H1 (cell line): ENCODE results near the gene PAWR. TPM values are rescaled to one million over a fixed set of nuclear protein-coding genes. Genes with fewer than 3 reads are reported as not detected.

Experiments used
- CTCF ChIA-PET: fragments of 300-600 bp; sonication (Branson Sonifier 250); formaldehyde crosslinking; loops from one replicate; lab custom pipeline; 2021; ENCODE audit not compliant: partially characterized antibody; lab: Charles Lee
- POLR2A ChIA-PET: fragments of 300-600 bp; sonication (Branson Sonifier 250); formaldehyde crosslinking; loops from one replicate; lab custom pipeline; 2021; ENCODE audit warnings: inconsistent platforms; ENCODE audit not compliant: partially characterized antibody; lab: Charles Lee
- DNase-seq, 2 experiments: peaks; one replicate each; pipeline versions ENCODE4 v3.0.0 to v3.0.0-alpha.2; 2010 to 2022; ENCODE audit warnings: low spot score in 2 of 2, low read depth in 1 of 2, mixed read lengths in 1 of 2
- FAIRE-seq: peaks from 2 replicates; lab custom pipeline; 2011; peaks lifted over from hg19 to GRCh38; lab: Jason Lieb, UNC
- H2AFZ ChIP-seq: 2 replicates; pipeline ENCODE4 v1.8.1; 2012; ENCODE audit warnings: low read length, inconsistent platforms
- H2AK5ac ChIP-seq: 2 replicates; pipeline ENCODE4 v1.6.1; 2013; ENCODE audit warnings: low read depth, low read length
- H2BK120ac ChIP-seq: replicated peaks from 2 replicates; pipeline ENCODE3; 2013; ENCODE audit warnings: low read depth, low read length, inconsistent platforms
- H2BK12ac ChIP-seq: 2 replicates; pipeline ENCODE4 v1.6.1; 2013; ENCODE audit warnings: low read depth, low read length
- H2BK15ac ChIP-seq: 2 replicates; pipeline ENCODE4 v1.6.1; 2013; ENCODE audit warnings: low read length
- H2BK20ac ChIP-seq: 2 replicates; pipeline ENCODE4 v1.6.1; 2013; ENCODE audit warnings: low read length
- H2BK5ac ChIP-seq: 2 replicates; pipeline ENCODE4 v1.6.1; 2013; ENCODE audit warnings: low read depth, low read length
- H3K14ac ChIP-seq: 2 replicates; pipeline ENCODE4 v1.6.1; 2013; ENCODE audit warnings: inconsistent platforms; ENCODE audit not compliant: insufficient read length
- H3K18ac ChIP-seq: 2 replicates; pipeline ENCODE4 v1.6.1; 2013; ENCODE audit warnings: low read length; ENCODE audit errors: extremely low read depth
- H3K23ac ChIP-seq: 2 replicates; pipeline ENCODE4 v1.6.1; 2013; ENCODE audit warnings: inconsistent platforms; ENCODE audit not compliant: insufficient read length
- H3K23me2 ChIP-seq: 2 replicates; pipeline ENCODE4 v1.6.1; 2013; ENCODE audit warnings: low read depth, low read length
- H3K27ac ChIP-seq: 2 replicates; pipeline ENCODE4 v1.6.1; 2011; ENCODE audit warnings: low read depth, low read length, inconsistent platforms
- H3K27me3 ChIP-seq, 4 experiments: replicated peaks in 1 of 4; 1 replicate in 1 of 4; 2 replicates in 3 of 4; pipeline versions ENCODE4 v1.6.1 to v1.8.1; 2011 to 2013; ENCODE audit warnings: low read length in 3 of 4, mild to moderate bottlenecking in 3 of 4, inconsistent platforms in 2 of 4, mixed read lengths in 2 of 4, moderate library complexity in 1 of 4; ENCODE audit not compliant: control insufficient read depth in 3 of 4, insufficient read depth in 3 of 4; ENCODE audit errors: extremely low read depth in 1 of 4
- H3K36me3 ChIP-seq, 4 experiments: 2 replicates each; pipeline versions ENCODE4 v1.6.1 to v1.8.1; 2011 to 2013; ENCODE audit warnings: mild to moderate bottlenecking in 4 of 4, low read length in 3 of 4, moderate library complexity in 2 of 4, control low read depth in 1 of 4, inconsistent platforms in 1 of 4; ENCODE audit not compliant: insufficient read depth in 4 of 4, control insufficient read depth in 2 of 4
- H3K4ac ChIP-seq: replicated peaks from 2 replicates; pipeline ENCODE3; 2013; ENCODE audit warnings: low read length, low read depth, mixed read lengths, inconsistent platforms; ENCODE audit not compliant: insufficient read length
- H3K4me1 ChIP-seq, 4 experiments: replicated peaks in 1 of 4; 1 replicate in 1 of 4; 2 replicates in 3 of 4; pipeline versions ENCODE4 v1.6.1 to v1.8.1; 2011 to 2013; ENCODE audit warnings: low read length in 3 of 4, inconsistent platforms in 2 of 4, mixed read lengths in 1 of 4; ENCODE audit not compliant: insufficient read depth in 4 of 4, control insufficient read depth in 3 of 4
- H3K4me2 ChIP-seq, 2 experiments: 2 replicates each; pipeline versions ENCODE4 v1.6.1 to v1.8.1; 2011 to 2013; ENCODE audit warnings: low read depth in 2 of 2, low read length in 2 of 2, control low read depth in 1 of 2, inconsistent platforms in 1 of 2, mild to moderate bottlenecking in 1 of 2; ENCODE audit not compliant: insufficient read depth in 1 of 2
- H3K4me3 ChIP-seq, 4 experiments: fragments of 200-600, 300-600 bp in 1 of 4; sonication (generic), shearing (Covaris generic), sonication (Bioruptor Twin) in 1 of 4; 2 replicates each; pipeline versions ENCODE4 v1.5.1 to v1.8.1; 2011 to 2016; ENCODE audit warnings: low read length in 4 of 4, low read depth in 3 of 4, control low read depth in 2 of 4, inconsistent platforms in 2 of 4, mild to moderate bottlenecking in 2 of 4, mixed read lengths in 1 of 4, moderate library complexity in 1 of 4; ENCODE audit not compliant: insufficient read depth in 2 of 4; ENCODE audit errors: extremely low read depth in 1 of 4
- H3K56ac ChIP-seq: replicated peaks from 2 replicates; pipeline ENCODE3; 2013; ENCODE audit warnings: low read depth, mild to moderate bottlenecking, mixed read lengths, low read length, inconsistent platforms; ENCODE audit not compliant: insufficient read length
- H3K79me1 ChIP-seq: 2 replicates; pipeline ENCODE4 v1.6.1; 2013; ENCODE audit warnings: low read depth, low read length, control low read depth
- H3K79me2 ChIP-seq, 2 experiments: 2 replicates each; pipeline versions ENCODE4 v1.6.1 to v1.8.1; 2012 to 2013; ENCODE audit warnings: low read length in 2 of 2, mild to moderate bottlenecking in 2 of 2, inconsistent platforms in 1 of 2; ENCODE audit not compliant: insufficient read depth in 2 of 2, control insufficient read depth in 1 of 2
- H3K9ac ChIP-seq, 4 experiments: replicated peaks in 1 of 4; 1 replicate in 1 of 4; 2 replicates in 3 of 4; pipeline versions ENCODE4 v1.6.1 to v1.8.1; 2011 to 2013; ENCODE audit warnings: low read depth in 3 of 4, low read length in 3 of 4, control low read depth in 2 of 4, mild to moderate bottlenecking in 2 of 4, moderate library complexity in 2 of 4, inconsistent platforms in 1 of 4; ENCODE audit errors: extremely low read depth in 1 of 4
- H3K9me3 ChIP-seq, 2 experiments: 2 replicates each; pipeline versions ENCODE4 v1.6.1 to v1.8.1; 2012 to 2013; ENCODE audit warnings: mild to moderate bottlenecking in 2 of 2, moderate library complexity in 2 of 2, control low read depth in 1 of 2, inconsistent platforms in 1 of 2, low read depth in 1 of 2, low read length in 1 of 2, mixed read lengths in 1 of 2; ENCODE audit not compliant: insufficient read depth in 2 of 2
- H4K20me1 ChIP-seq, 2 experiments: replicated peaks in 1 of 2; 2 replicates each; pipeline versions ENCODE3 to v1.8.1; 2011 to 2013; ENCODE audit warnings: inconsistent platforms in 2 of 2, low read length in 2 of 2, mild to moderate bottlenecking in 1 of 2; ENCODE audit not compliant: insufficient read depth in 2 of 2, control insufficient read depth in 1 of 2
- H4K5ac ChIP-seq: 2 replicates; pipeline ENCODE4 v1.6.1; 2013; ENCODE audit warnings: low read length, low read depth, mixed read lengths, inconsistent platforms; ENCODE audit not compliant: insufficient read length
- H4K8ac ChIP-seq: 2 replicates; pipeline ENCODE4 v1.8.0; 2013; ENCODE audit warnings: mild to moderate bottlenecking, moderate library complexity, low read length, inconsistent platforms; ENCODE audit not compliant: insufficient read depth; ENCODE audit errors: extremely low read depth
- H4K91ac ChIP-seq: replicated peaks from 2 replicates; pipeline ENCODE3; 2013; ENCODE audit warnings: low read length, mixed read lengths, inconsistent platforms; ENCODE audit not compliant: insufficient read length
- SIX5 ChIP-seq: IDR thresholded peaks from 2 replicates; pipeline ENCODE4 v1.6.1; 2011; ENCODE audit warnings: mild to moderate bottlenecking, low read depth, low read length
- WGBS, 2 experiments: shearing (Covaris generic) in 1 of 2; methylation state at CpG; one replicate each; pipeline versions ENCODE4 v1.1.6 to v1.1.7; 2013 to 2015; ENCODE audit warnings: low lambda C conversion rate in 2 of 2, mixed read lengths in 2 of 2, inconsistent platforms in 1 of 2, low coverage in 1 of 2, missing lambda C conversion rate in 1 of 2; ENCODE audit not compliant: insufficient replicate concordance in 2 of 2, insufficient coverage in 1 of 2, insufficient read length in 1 of 2; ENCODE audit errors: extremely low coverage in 1 of 2, missing lambda C conversion rate in 1 of 2; 5-methylcytosine and 5-hydroxymethylcytosine counted together
- polyA plus RNA-seq, 7 experiments: library from polyadenylated mRNA; depleted of rRNA in 3 of 7; stranded (reverse) in 5 of 7; unstranded in 2 of 7; fragments of >200 nt in 5 of 7; fragments of 200-250 nt in 2 of 7; gene quantifications; 1 replicate in 5 of 7; 2 replicates in 1 of 7; 4 replicates in 1 of 7; pipeline versions ENCODE4 v1.2.1 to v1.2.3, GENCODE V29; 2011 to 2013; ENCODE audit warnings: missing spikeins in 2 of 7, mixed read lengths in 2 of 7
- total RNA-seq: library from RNA; stranded (reverse); fragmentation: NEBNext Ultra II Directional; extraction: Animal tissue kit (Norgen Biotek cat#: 25700); gene quantifications from 2 replicates; pipeline ENCODE4 v1.2.1, GENCODE V29; 2021

Gene PAWR
- total and polyA plus RNA-seq, 2 of the 8 experiments (the other 6 are each of a cell fraction or from before 2014, with no cell fraction given), result 28.3 to 327 TPM

- Histone ChIP-seq H4K8ac (no peak overlapping the region), H2BK120ac (no peak overlapping the region), H4K91ac (no peak overlapping the region), H3K56ac (no peak overlapping the region), H3K9me3 (no peaks in the 10 kb centered on the region), H3K79me1 (peaks cover 6% of the 10 kb centered on the region), H2BK20ac (no peak overlapping the region), H3K9ac (no peak overlapping the region), H2AFZ (no peak overlapping the region), H3K79me2 (peaks cover 0 to 89% of the 10 kb centered on the region in 2 experiments; a peak in 2 of 4 replicates), H3K36me3 (peaks cover 0 to 15% (median 0%) of the 10 kb centered on the region in 4 experiments; a peak in 3 of 8 replicates), H3K27ac (no peak overlapping the region), H3K27me3 (no peaks in the 10 kb centered on the region), H2BK5ac (no peak overlapping the region), H3K4me2 (no peak overlapping the region), H4K20me1 (peaks cover 2 to 3% of the 10 kb centered on the region in 2 experiments), H3K23me2 (no peaks in the 10 kb centered on the region), H4K5ac (no peak overlapping the region), H3K4me3 (no peak overlapping the region), H3K23ac (no peak overlapping the region), H2BK12ac (no peak overlapping the region), H3K18ac (no peak overlapping the region), H2BK15ac (no peak overlapping the region), H3K14ac (no peak overlapping the region), H3K4me1 (peaks cover 0 to 3% (median 1%) of the 10 kb centered on the region in 4 experiments; a peak in 1 of 7 replicates), H2AK5ac (no peak overlapping the region), H3K4ac (no peak overlapping the region)
- FAIRE-seq (no peak), DNase-seq (no peak)
- WGBS, 2 experiments, result 91% methylated on average over 2 of the region's 2 CpGs; no CpG with 5 or more reads in 1 of the 2 experiments
- CTCF ChIA-PET, result interaction anchor here (0.8 to 2.4 kb wide), 4 partner anchors 16 to 159 kb away, joined by 3 to 6 read pairs (median 4); no protein-coding TSS in a partner anchor
- POLR2A ChIA-PET, result interaction anchor here (1.4 kb wide), 1 partner anchor 70 kb away, joined by 3 read pairs; no protein-coding TSS in a partner anchor
- TF ChIP-seq SIX5, result no peak
Measured at GRCh38 chr12:79601908-79602307, 88.9 kb downstream of the PAWR start.
